H1 (cell line): ENCODE measurements around the gene LCE1B. TPM values are rescaled to one million over a fixed set of nuclear protein-coding genes. Genes with fewer than 3 reads are reported as not detected.

Experiments used
- CTCF ChIA-PET: fragments of 300-600 bp; sonication (Branson Sonifier 250); formaldehyde crosslinking; loops from one replicate; lab custom pipeline; 2021; ENCODE audit not compliant: partially characterized antibody; lab: Charles Lee
- POLR2A ChIA-PET: fragments of 300-600 bp; sonication (Branson Sonifier 250); formaldehyde crosslinking; loops from one replicate; lab custom pipeline; 2021; ENCODE audit warnings: inconsistent platforms; ENCODE audit not compliant: partially characterized antibody; lab: Charles Lee
- DNase-seq, 2 experiments: peaks; one replicate each; pipeline versions ENCODE4 v3.0.0 to v3.0.0-alpha.2; 2010 to 2022; ENCODE audit warnings: low spot score in 2 of 2, low read depth in 1 of 2, mixed read lengths in 1 of 2
- FAIRE-seq: peaks from 2 replicates; lab custom pipeline; 2011; peaks lifted over from hg19 to GRCh38; lab: Jason Lieb, UNC
- H2AFZ ChIP-seq: 2 replicates; pipeline ENCODE4 v1.8.1; 2012; ENCODE audit warnings: low read length, inconsistent platforms
- H2AK5ac ChIP-seq: 2 replicates; pipeline ENCODE4 v1.6.1; 2013; ENCODE audit warnings: low read depth, low read length
- H2BK120ac ChIP-seq: replicated peaks from 2 replicates; pipeline ENCODE3; 2013; ENCODE audit warnings: low read depth, low read length, inconsistent platforms
- H2BK12ac ChIP-seq: 2 replicates; pipeline ENCODE4 v1.6.1; 2013; ENCODE audit warnings: low read depth, low read length
- H2BK15ac ChIP-seq: 2 replicates; pipeline ENCODE4 v1.6.1; 2013; ENCODE audit warnings: low read length
- H2BK20ac ChIP-seq: 2 replicates; pipeline ENCODE4 v1.6.1; 2013; ENCODE audit warnings: low read length
- H2BK5ac ChIP-seq: 2 replicates; pipeline ENCODE4 v1.6.1; 2013; ENCODE audit warnings: low read depth, low read length
- H3K14ac ChIP-seq: 2 replicates; pipeline ENCODE4 v1.6.1; 2013; ENCODE audit warnings: inconsistent platforms; ENCODE audit not compliant: insufficient read length
- H3K18ac ChIP-seq: 2 replicates; pipeline ENCODE4 v1.6.1; 2013; ENCODE audit warnings: low read length; ENCODE audit errors: extremely low read depth
- H3K23ac ChIP-seq: 2 replicates; pipeline ENCODE4 v1.6.1; 2013; ENCODE audit warnings: inconsistent platforms; ENCODE audit not compliant: insufficient read length
- H3K23me2 ChIP-seq: 2 replicates; pipeline ENCODE4 v1.6.1; 2013; ENCODE audit warnings: low read depth, low read length
- H3K27ac ChIP-seq: 2 replicates; pipeline ENCODE4 v1.6.1; 2011; ENCODE audit warnings: low read depth, low read length, inconsistent platforms
- H3K27me3 ChIP-seq, 4 experiments: replicated peaks in 1 of 4; 1 replicate in 1 of 4; 2 replicates in 3 of 4; pipeline versions ENCODE4 v1.6.1 to v1.8.1; 2011 to 2013; ENCODE audit warnings: low read length in 3 of 4, mild to moderate bottlenecking in 3 of 4, inconsistent platforms in 2 of 4, mixed read lengths in 2 of 4, moderate library complexity in 1 of 4; ENCODE audit not compliant: control insufficient read depth in 3 of 4, insufficient read depth in 3 of 4; ENCODE audit errors: extremely low read depth in 1 of 4
- H3K36me3 ChIP-seq, 4 experiments: 2 replicates each; pipeline versions ENCODE4 v1.6.1 to v1.8.1; 2011 to 2013; ENCODE audit warnings: mild to moderate bottlenecking in 4 of 4, low read length in 3 of 4, moderate library complexity in 2 of 4, control low read depth in 1 of 4, inconsistent platforms in 1 of 4; ENCODE audit not compliant: insufficient read depth in 4 of 4, control insufficient read depth in 2 of 4
- H3K4ac ChIP-seq: replicated peaks from 2 replicates; pipeline ENCODE3; 2013; ENCODE audit warnings: low read length, low read depth, mixed read lengths, inconsistent platforms; ENCODE audit not compliant: insufficient read length
- H3K4me1 ChIP-seq, 4 experiments: replicated peaks in 1 of 4; 1 replicate in 1 of 4; 2 replicates in 3 of 4; pipeline versions ENCODE4 v1.6.1 to v1.8.1; 2011 to 2013; ENCODE audit warnings: low read length in 3 of 4, inconsistent platforms in 2 of 4, mixed read lengths in 1 of 4; ENCODE audit not compliant: insufficient read depth in 4 of 4, control insufficient read depth in 3 of 4
- H3K4me2 ChIP-seq, 2 experiments: 2 replicates each; pipeline versions ENCODE4 v1.6.1 to v1.8.1; 2011 to 2013; ENCODE audit warnings: low read depth in 2 of 2, low read length in 2 of 2, control low read depth in 1 of 2, inconsistent platforms in 1 of 2, mild to moderate bottlenecking in 1 of 2; ENCODE audit not compliant: insufficient read depth in 1 of 2
- H3K4me3 ChIP-seq, 4 experiments: fragments of 200-600, 300-600 bp in 1 of 4; sonication (generic), shearing (Covaris generic), sonication (Bioruptor Twin) in 1 of 4; 2 replicates each; pipeline versions ENCODE4 v1.5.1 to v1.8.1; 2011 to 2016; ENCODE audit warnings: low read length in 4 of 4, low read depth in 3 of 4, control low read depth in 2 of 4, inconsistent platforms in 2 of 4, mild to moderate bottlenecking in 2 of 4, mixed read lengths in 1 of 4, moderate library complexity in 1 of 4; ENCODE audit not compliant: insufficient read depth in 2 of 4; ENCODE audit errors: extremely low read depth in 1 of 4
- H3K56ac ChIP-seq: replicated peaks from 2 replicates; pipeline ENCODE3; 2013; ENCODE audit warnings: low read depth, mild to moderate bottlenecking, mixed read lengths, low read length, inconsistent platforms; ENCODE audit not compliant: insufficient read length
- H3K79me1 ChIP-seq: 2 replicates; pipeline ENCODE4 v1.6.1; 2013; ENCODE audit warnings: low read depth, low read length, control low read depth
- H3K79me2 ChIP-seq, 2 experiments: 2 replicates each; pipeline versions ENCODE4 v1.6.1 to v1.8.1; 2012 to 2013; ENCODE audit warnings: low read length in 2 of 2, mild to moderate bottlenecking in 2 of 2, inconsistent platforms in 1 of 2; ENCODE audit not compliant: insufficient read depth in 2 of 2, control insufficient read depth in 1 of 2
- H3K9ac ChIP-seq, 4 experiments: replicated peaks in 1 of 4; 1 replicate in 1 of 4; 2 replicates in 3 of 4; pipeline versions ENCODE4 v1.6.1 to v1.8.1; 2011 to 2013; ENCODE audit warnings: low read depth in 3 of 4, low read length in 3 of 4, control low read depth in 2 of 4, mild to moderate bottlenecking in 2 of 4, moderate library complexity in 2 of 4, inconsistent platforms in 1 of 4; ENCODE audit errors: extremely low read depth in 1 of 4
- H3K9me3 ChIP-seq, 2 experiments: 2 replicates each; pipeline versions ENCODE4 v1.6.1 to v1.8.1; 2012 to 2013; ENCODE audit warnings: mild to moderate bottlenecking in 2 of 2, moderate library complexity in 2 of 2, control low read depth in 1 of 2, inconsistent platforms in 1 of 2, low read depth in 1 of 2, low read length in 1 of 2, mixed read lengths in 1 of 2; ENCODE audit not compliant: insufficient read depth in 2 of 2
- H4K20me1 ChIP-seq, 2 experiments: replicated peaks in 1 of 2; 2 replicates each; pipeline versions ENCODE3 to v1.8.1; 2011 to 2013; ENCODE audit warnings: inconsistent platforms in 2 of 2, low read length in 2 of 2, mild to moderate bottlenecking in 1 of 2; ENCODE audit not compliant: insufficient read depth in 2 of 2, control insufficient read depth in 1 of 2
- H4K5ac ChIP-seq: 2 replicates; pipeline ENCODE4 v1.6.1; 2013; ENCODE audit warnings: low read length, low read depth, mixed read lengths, inconsistent platforms; ENCODE audit not compliant: insufficient read length
- H4K8ac ChIP-seq: 2 replicates; pipeline ENCODE4 v1.8.0; 2013; ENCODE audit warnings: mild to moderate bottlenecking, moderate library complexity, low read length, inconsistent platforms; ENCODE audit not compliant: insufficient read depth; ENCODE audit errors: extremely low read depth
- H4K91ac ChIP-seq: replicated peaks from 2 replicates; pipeline ENCODE3; 2013; ENCODE audit warnings: low read length, mixed read lengths, inconsistent platforms; ENCODE audit not compliant: insufficient read length
- KDM5A ChIP-seq: fragments of 200-600 bp; IDR thresholded peaks from 2 replicates; pipeline ENCODE4 v1.7.1; 2012; ENCODE audit warnings: mild to moderate bottlenecking, low read length, inconsistent platforms, mixed read lengths
- WGBS, 2 experiments: shearing (Covaris generic) in 1 of 2; methylation state at CpG; one replicate each; pipeline versions ENCODE4 v1.1.6 to v1.1.7; 2013 to 2015; ENCODE audit warnings: low lambda C conversion rate in 2 of 2, mixed read lengths in 2 of 2, inconsistent platforms in 1 of 2, low coverage in 1 of 2, missing lambda C conversion rate in 1 of 2; ENCODE audit not compliant: insufficient replicate concordance in 2 of 2, insufficient coverage in 1 of 2, insufficient read length in 1 of 2; ENCODE audit errors: extremely low coverage in 1 of 2, missing lambda C conversion rate in 1 of 2; 5-methylcytosine and 5-hydroxymethylcytosine counted together
- polyA plus RNA-seq, 7 experiments: library from polyadenylated mRNA; depleted of rRNA in 3 of 7; stranded (reverse) in 5 of 7; unstranded in 2 of 7; fragments of >200 nt in 5 of 7; fragments of 200-250 nt in 2 of 7; gene quantifications; 1 replicate in 5 of 7; 2 replicates in 1 of 7; 4 replicates in 1 of 7; pipeline versions ENCODE4 v1.2.1 to v1.2.3, GENCODE V29; 2011 to 2013; ENCODE audit warnings: missing spikeins in 2 of 7, mixed read lengths in 2 of 7
- total RNA-seq: library from RNA; stranded (reverse); fragmentation: NEBNext Ultra II Directional; extraction: Animal tissue kit (Norgen Biotek cat#: 25700); gene quantifications from 2 replicates; pipeline ENCODE4 v1.2.1, GENCODE V29; 2021

Gene LCE1B
- total and polyA plus RNA-seq, 2 of the 8 experiments (the other 6 are each of a cell fraction or from before 2014, with no cell fraction given) = not detected

DNA sequence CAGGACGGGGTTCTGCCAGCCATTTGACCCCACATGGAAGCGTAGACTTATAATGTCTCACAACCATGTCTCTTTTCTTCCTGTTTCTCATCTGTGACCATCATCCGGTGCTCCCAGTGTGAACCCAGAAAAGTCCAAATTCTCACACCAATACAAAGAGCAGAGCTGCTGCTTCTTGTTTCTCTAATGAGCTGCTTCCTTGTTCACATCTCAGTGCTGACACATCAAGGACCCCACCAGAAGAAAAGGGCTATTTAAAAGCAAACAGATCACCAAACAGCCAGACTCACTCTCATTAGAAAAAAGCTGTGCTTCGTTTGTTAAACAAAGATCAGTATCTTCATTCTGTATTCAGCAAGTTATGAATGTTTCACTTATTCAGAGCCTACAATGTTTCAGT lies 16.1 kb upstream of the LCE1B start:
- H4K20me1 ChIP-seq = no peaks in the 10 kb centered on the region
- no peaks in the 10 kb centered on the region for H3K36me3 ChIP-seq
- no peak overlapping the region for H3K23ac ChIP-seq
- no peak overlapping the region for H4K91ac ChIP-seq
- H3K27me3 ChIP-seq = no peaks in the 10 kb centered on the region
- H2BK20ac ChIP-seq = no peak overlapping the region
- H4K8ac ChIP-seq = no peak overlapping the region
- no peak overlapping the region for H3K18ac ChIP-seq
- no peaks in the 10 kb centered on the region for H3K79me1 ChIP-seq
- TF ChIP-seq KDM5A = no peak
- WGBS, 2 experiments = 45% methylated on average over 3 of the region's 4 CpGs; no CpG with 5 or more reads in 1 of the 2 experiments
- H3K23me2 ChIP-seq = no peaks in the 10 kb centered on the region
- H3K4me3 ChIP-seq = no peak overlapping the region
- no peak overlapping the region for H2BK120ac ChIP-seq
- DNase-seq (no peak), FAIRE-seq (no peak)
- no peak overlapping the region for H3K14ac ChIP-seq
- no peak overlapping the region for H3K27ac ChIP-seq
- no peak overlapping the region for H3K4ac ChIP-seq
- no peaks in the 10 kb centered on the region for H3K79me2 ChIP-seq
- H2AK5ac ChIP-seq = no peak overlapping the region
- no peaks in the 10 kb centered on the region for H3K4me1 ChIP-seq
- H3K9ac ChIP-seq = no peak overlapping the region
- no peak overlapping the region for H2BK15ac ChIP-seq
- no peak overlapping the region for H2BK12ac ChIP-seq
- no peak overlapping the region for H3K56ac ChIP-seq
- no peak overlapping the region for H2AFZ ChIP-seq
- H4K5ac ChIP-seq = no peak overlapping the region
- ChIA-PET POLR2A (no interaction called here), CTCF (interaction anchor here (0.6 kb wide), 1 partner anchor 425 kb away, joined by 3 read pairs; no protein-coding TSS in a partner anchor)
- H3K4me2 ChIP-seq = no peak overlapping the region
- no peak overlapping the region for H2BK5ac ChIP-seq
- H3K9me3 ChIP-seq = peaks cover 19 to 39% of the 10 kb centered on the region in 2 experiments; a peak in 3 of 4 replicates
